Nephron (organoid): ENCODE results near the gene DENND11.
"Not testable (repeated sequence)": the region's sequence is repeated elsewhere in the genome, so short reads cannot be mapped to it uniquely, and the experiment has no call there.

Source experiments
- H3K27ac Mint-ChIP-seq, 3 experiments: 2 replicates each; pipeline ENCODE4 v1.8.0; 2020; ENCODE audit warnings: mixed read lengths in 3 of 3, mild to moderate bottlenecking in 2 of 3, moderate library complexity in 1 of 3
- H3K27me3 Mint-ChIP-seq: 2 replicates; pipeline ENCODE4 v1.8.0; 2021; ENCODE audit warnings: low read depth, mild to moderate bottlenecking, moderate library complexity, mixed read lengths
- H3K36me3 Mint-ChIP-seq: 2 replicates; pipeline ENCODE4 v1.8.0; 2020; ENCODE audit warnings: low read depth, mixed read lengths
- H3K4me1 Mint-ChIP-seq: 2 replicates; pipeline ENCODE4 v1.8.0; 2020; ENCODE audit warnings: mixed read lengths
- H3K4me3 Mint-ChIP-seq, 3 experiments: 2 replicates each; pipeline ENCODE4 v1.8.0; 2020; ENCODE audit warnings: mild to moderate bottlenecking in 3 of 3, mixed read lengths in 3 of 3, moderate library complexity in 2 of 3
- H3K9me3 Mint-ChIP-seq: 2 replicates; pipeline ENCODE4 v1.8.0; 2020; ENCODE audit warnings: mixed read lengths
- CTCF ChIP-seq, 3 experiments: fragments of 200-600 bp; sonication (generic); IDR thresholded peaks; one replicate each; pipeline ENCODE4 v1.5.0; 2021; ENCODE audit warnings: antibody characterized with exemption in 3 of 3; ENCODE audit not compliant: unreplicated experiment in 3 of 3

DENND11 gene

GRCh38 chr7:141696348-141696747 lies 5.6 kb downstream of the DENND11 start:
- H3K9me3 Mint-ChIP-seq, result no peaks in the 10 kb centered on the region

GRCh38 chr7:141695803-141696289 lies 6.1 kb downstream of the DENND11 start:
- TF ChIP-seq CTCF (IDR thresholded peaks at IDR 0.05; ENCODE audit: unreplicated experiment in 3 of 3), result no peak
- Mint-ChIP-seq H3K4me1 (peaks cover 5% of the 10 kb centered on the region), H3K4me3 (no peak overlapping the region)

More at GRCh38 chr7:141696348-141696747, 5.6 kb downstream of the DENND11 start:
- Mint-ChIP-seq H3K27ac (peak overlapping the region in 1 of 3 experiments; percentile 67), H3K36me3 (no peaks in the 10 kb centered on the region), H3K4me3 (no peak overlapping the region), H3K4me1 (peaks cover 8% of the 10 kb centered on the region), H3K27me3 (no peaks in the 10 kb centered on the region)
- no peak for TF ChIP-seq CTCF (IDR thresholded peaks at IDR 0.05; ENCODE audit: unreplicated experiment in 3 of 3)

GRCh38 chr7:141693082-141693481 lies 8.9 kb downstream of the DENND11 start:
- Mint-ChIP-seq H3K36me3 (no peaks in the 10 kb centered on the region), H3K27me3 (no peaks in the 10 kb centered on the region), H3K4me3 (no peak overlapping the region), H3K9me3 (no peaks in the 10 kb centered on the region), H3K27ac (no peak overlapping the region), H3K4me1 (no peaks in the 10 kb centered on the region)
- no peak for TF ChIP-seq CTCF (IDR thresholded peaks at IDR 0.05; ENCODE audit: unreplicated experiment in 3 of 3)

More at GRCh38 chr7:141695803-141696289, 6.1 kb downstream of the DENND11 start:
- H3K27me3 Mint-ChIP-seq, result no peaks in the 10 kb centered on the region
- H3K9me3 Mint-ChIP-seq, result no peaks in the 10 kb centered on the region
- H3K36me3 Mint-ChIP-seq, result no peaks in the 10 kb centered on the region
- no peak overlapping the region for H3K27ac Mint-ChIP-seq

GRCh38 chr7:141691961-141692360 lies 10.0 kb downstream of the DENND11 start:
- no peak overlapping the region for H3K27ac Mint-ChIP-seq
- H3K4me3 Mint-ChIP-seq, result no peak overlapping the region
- no peaks in the 10 kb centered on the region for H3K27me3 Mint-ChIP-seq
- H3K36me3 Mint-ChIP-seq, result peaks cover 3% of the 10 kb centered on the region
- H3K4me1 Mint-ChIP-seq, result no peaks in the 10 kb centered on the region
- H3K9me3 Mint-ChIP-seq, result no peaks in the 10 kb centered on the region
- no peak for TF ChIP-seq CTCF (IDR thresholded peaks at IDR 0.05; ENCODE audit: unreplicated experiment in 3 of 3)

- H3K4me1 Mint-ChIP-seq, result no peaks in the 10 kb centered on the region
- H3K27me3 Mint-ChIP-seq, result no peaks in the 10 kb centered on the region
- no peak overlapping the region for H3K27ac Mint-ChIP-seq
- H3K9me3 Mint-ChIP-seq, result no peaks in the 10 kb centered on the region
- no peak overlapping the region for H3K4me3 Mint-ChIP-seq
- TF ChIP-seq CTCF (IDR thresholded peaks at IDR 0.05; ENCODE audit: unreplicated experiment in 3 of 3), result no peak
- peaks cover 6% of the 10 kb centered on the region for H3K36me3 Mint-ChIP-seq
These were observed 10.4 kb downstream of the DENND11 start for GRCh38 chr7:141691540-141691939.

GRCh38 chr7:141689072-141689825 lies 12.7 kb downstream of the DENND11 start:
- not testable (repeated sequence) for H3K9me3 Mint-ChIP-seq, H3K27ac Mint-ChIP-seq, H3K4me3 Mint-ChIP-seq, H3K4me1 Mint-ChIP-seq, H3K27me3 Mint-ChIP-seq
- peaks cover 17% of the 10 kb centered on the region for H3K36me3 Mint-ChIP-seq
